Neuron (in vitro differentiated cells): ENCODE results near the gene RUNX2.

ENCODE experiments used
- H2AFZ ChIP-seq: one replicate; pipeline ENCODE4 v1.6.1; 2013; ENCODE audit warnings: low read depth, mild to moderate bottlenecking, inconsistent platforms, low read length, moderate library complexity
- H3K27me3 ChIP-seq: one replicate; pipeline ENCODE4 v1.6.1; 2013; ENCODE audit warnings: low read length; ENCODE audit not compliant: insufficient read depth
- H3K36me3 ChIP-seq: one replicate; pipeline ENCODE4 v1.6.1; 2013; ENCODE audit warnings: low read length; ENCODE audit not compliant: insufficient read depth
- H3K4me1 ChIP-seq: one replicate; pipeline ENCODE4 v1.6.1; 2013; ENCODE audit warnings: low read length; ENCODE audit not compliant: insufficient read depth
- H3K4me3 ChIP-seq: 2 replicates; pipeline ENCODE4 v1.5.1; 2013; ENCODE audit warnings: mild to moderate bottlenecking, low read length, moderate library complexity
- H3K9me3 ChIP-seq: one replicate; pipeline ENCODE4 v1.6.1; 2013; ENCODE audit warnings: low read length

Gene RUNX2

GRCh38 chr6:45433533-45434380 is 105.6 kb downstream of the RUNX2 start:
- Histone ChIP-seq H3K4me3 (no peak overlapping the region), H3K9me3 (no peaks in the 10 kb centered on the region), H3K4me1 (no peaks in the 10 kb centered on the region), H3K27me3 (no peaks in the 10 kb centered on the region), H2AFZ (no peak overlapping the region), H3K36me3 (no peaks in the 10 kb centered on the region)

DNA sequence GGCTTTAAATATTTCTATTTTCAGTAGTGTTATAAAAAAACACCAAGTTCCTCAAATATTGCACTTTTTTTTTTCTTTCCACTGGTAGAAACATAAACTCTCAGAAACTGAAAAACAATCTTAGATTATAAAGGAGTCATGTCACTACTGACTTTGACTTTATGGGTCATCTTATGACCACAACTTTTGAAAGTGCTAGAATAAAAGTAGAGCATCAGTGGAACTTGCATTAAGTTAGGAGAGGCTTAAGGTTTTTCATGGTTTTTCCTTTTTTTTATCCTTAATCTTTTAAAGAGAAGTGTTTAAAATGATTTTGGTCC is 106.2 kb downstream of the RUNX2 start:
- H3K9me3 ChIP-seq = no peaks in the 10 kb centered on the region
- H2AFZ ChIP-seq = no peak overlapping the region
- no peaks in the 10 kb centered on the region for H3K4me1 ChIP-seq
- H3K4me3 ChIP-seq = no peak overlapping the region
- H3K27me3 ChIP-seq = no peaks in the 10 kb centered on the region
- no peaks in the 10 kb centered on the region for H3K36me3 ChIP-seq

DNA sequence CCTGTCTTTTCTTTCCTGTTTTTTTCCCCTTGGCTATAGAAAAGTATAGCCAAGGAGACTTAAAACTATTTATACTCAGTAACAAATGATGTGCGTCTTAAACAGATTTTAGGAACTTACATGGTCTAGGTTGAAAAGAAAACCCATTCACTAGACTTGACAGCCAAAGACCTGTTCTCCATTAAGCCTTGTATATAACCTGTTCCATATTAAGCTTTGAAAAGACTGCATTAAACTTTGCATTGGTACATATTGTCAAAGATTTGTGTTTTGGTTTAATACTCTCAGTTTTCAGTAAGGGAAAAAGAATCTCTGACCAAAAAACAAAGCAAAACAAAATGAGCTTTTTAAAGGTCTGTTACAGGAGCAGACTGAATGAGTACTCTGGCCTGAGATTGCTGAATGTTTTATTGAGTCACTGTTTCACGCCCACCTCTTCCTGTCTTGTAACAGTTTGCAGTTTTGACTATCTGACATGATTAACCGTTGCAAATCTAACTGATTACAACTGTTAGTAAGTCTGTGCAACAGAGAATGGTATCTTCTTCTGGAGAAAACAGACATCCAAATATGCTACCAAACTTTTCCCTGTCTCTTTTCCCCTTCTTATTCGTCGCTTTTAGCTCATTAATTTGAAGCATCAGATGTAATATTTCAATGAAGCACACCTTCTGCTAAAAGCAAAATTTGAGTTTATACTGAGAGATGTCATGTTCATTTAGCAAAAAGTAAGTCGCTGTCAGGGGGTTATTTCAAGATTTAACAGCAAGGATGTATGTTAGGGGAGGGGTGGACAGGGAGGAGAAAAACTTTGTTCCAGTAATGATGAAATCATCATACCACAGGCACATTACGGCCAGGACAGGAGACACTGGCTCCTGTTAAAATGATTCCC is 108.7 kb downstream of the RUNX2 start:
- Histone ChIP-seq H3K4me3 (no peak overlapping the region), H2AFZ (no peak overlapping the region), H3K4me1 (no peaks in the 10 kb centered on the region), H3K36me3 (no peaks in the 10 kb centered on the region), H3K27me3 (no peaks in the 10 kb centered on the region), H3K9me3 (no peaks in the 10 kb centered on the region)

DNA sequence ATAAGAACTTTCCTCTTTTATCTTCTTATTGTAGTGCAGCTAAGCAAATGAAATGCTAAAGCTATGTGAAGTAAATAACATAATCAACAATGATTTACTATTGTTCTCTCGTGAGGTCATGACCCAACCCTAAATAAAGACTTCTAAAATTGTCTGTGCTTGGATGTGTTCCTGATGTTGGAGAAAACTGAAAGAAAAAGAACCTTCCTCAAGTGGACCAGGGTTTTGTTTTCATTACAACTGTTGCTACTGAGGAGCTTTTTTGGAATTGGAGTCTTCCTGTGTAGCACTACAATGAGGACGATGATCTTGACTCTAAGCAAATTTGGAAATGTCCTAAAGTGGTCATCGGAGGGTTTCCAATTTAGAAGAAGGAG is 109.3 kb downstream of the RUNX2 start:
- no peaks in the 10 kb centered on the region for H3K9me3 ChIP-seq
- H3K4me3 ChIP-seq = no peak overlapping the region
- no peaks in the 10 kb centered on the region for H3K27me3 ChIP-seq
- no peak overlapping the region for H2AFZ ChIP-seq
- no peaks in the 10 kb centered on the region for H3K36me3 ChIP-seq
- H3K4me1 ChIP-seq = no peaks in the 10 kb centered on the region

GRCh38 chr6:45438151-45438550 is 110.0 kb downstream of the RUNX2 start:
- Histone ChIP-seq H2AFZ (no peak overlapping the region), H3K4me1 (no peaks in the 10 kb centered on the region), H3K9me3 (no peaks in the 10 kb centered on the region), H3K4me3 (no peak overlapping the region), H3K36me3 (no peaks in the 10 kb centered on the region), H3K27me3 (no peaks in the 10 kb centered on the region)

GRCh38 chr6:45438849-45439406 is 110.8 kb downstream of the RUNX2 start:
- no peaks in the 10 kb centered on the region for H3K27me3 ChIP-seq
- no peaks in the 10 kb centered on the region for H3K4me1 ChIP-seq
- H3K9me3 ChIP-seq = no peaks in the 10 kb centered on the region
- no peaks in the 10 kb centered on the region for H3K36me3 ChIP-seq
- no peak overlapping the region for H2AFZ ChIP-seq
- H3K4me3 ChIP-seq = no peak overlapping the region

DNA sequence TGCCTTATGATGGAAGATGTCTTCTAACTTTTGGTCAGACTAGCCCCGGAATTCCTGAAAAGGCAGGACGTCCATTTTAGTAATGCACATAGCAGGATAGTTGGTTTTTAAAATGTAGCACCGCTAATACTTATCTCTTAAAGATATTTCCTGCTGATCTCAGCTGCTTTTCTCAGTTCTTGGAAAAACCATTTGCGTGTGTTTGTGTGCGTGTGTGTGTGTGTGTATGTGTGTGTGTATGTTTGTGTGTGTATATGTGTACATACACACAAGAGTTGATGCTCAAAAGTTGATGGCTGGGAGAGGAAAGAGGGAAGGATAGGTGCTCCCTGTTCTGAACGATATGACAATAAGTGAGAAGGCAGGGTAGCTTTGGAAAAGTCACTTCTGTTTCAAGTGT is 111.3 kb downstream of the RUNX2 start:
- H3K4me3 ChIP-seq = no peak overlapping the region
- no peaks in the 10 kb centered on the region for H3K9me3 ChIP-seq
- H3K36me3 ChIP-seq = no peaks in the 10 kb centered on the region
- H2AFZ ChIP-seq = no peak overlapping the region
- no peaks in the 10 kb centered on the region for H3K4me1 ChIP-seq
- no peaks in the 10 kb centered on the region for H3K27me3 ChIP-seq

- H3K9me3 ChIP-seq = no peaks in the 10 kb centered on the region
- no peaks in the 10 kb centered on the region for H3K4me1 ChIP-seq
- no peaks in the 10 kb centered on the region for H3K36me3 ChIP-seq
Observed at GRCh38 chr6:45439861-45440388, 111.8 kb downstream of the RUNX2 start.

GRCh38 chr6:45441851-45442453 is 113.8 kb downstream of the RUNX2 start:
- H3K4me1 ChIP-seq = peaks cover 7% of the 10 kb centered on the region

More at GRCh38 chr6:45439861-45440388, 111.8 kb downstream of the RUNX2 start:
- no peak overlapping the region for H2AFZ ChIP-seq
- H3K27me3 ChIP-seq = no peaks in the 10 kb centered on the region
- no peak overlapping the region for H3K4me3 ChIP-seq

GRCh38 chr6:45442716-45443115 is 114.6 kb downstream of the RUNX2 start:
- Histone ChIP-seq H3K27me3 (no peaks in the 10 kb centered on the region), H3K36me3 (no peaks in the 10 kb centered on the region), H3K4me3 (no peak overlapping the region), H2AFZ (no peak overlapping the region), H3K4me1 (peaks cover 7% of the 10 kb centered on the region), H3K9me3 (no peaks in the 10 kb centered on the region)

More at GRCh38 chr6:45441851-45442453, 113.8 kb downstream of the RUNX2 start:
- no peaks in the 10 kb centered on the region for H3K9me3 ChIP-seq
- H3K36me3 ChIP-seq = no peaks in the 10 kb centered on the region
- no peak overlapping the region for H2AFZ ChIP-seq
- no peak overlapping the region for H3K4me3 ChIP-seq
- H3K27me3 ChIP-seq = no peaks in the 10 kb centered on the region

- H3K27me3 ChIP-seq = no peaks in the 10 kb centered on the region
- peaks cover 7% of the 10 kb centered on the region for H3K4me1 ChIP-seq
- H3K36me3 ChIP-seq = no peaks in the 10 kb centered on the region
- no peaks in the 10 kb centered on the region for H3K9me3 ChIP-seq
- H2AFZ ChIP-seq = no peak overlapping the region
- no peak overlapping the region for H3K4me3 ChIP-seq
Observed at GRCh38 chr6:45445364-45445748, 117.2 kb downstream of the RUNX2 start.

- Histone ChIP-seq H3K4me3 (no peak overlapping the region), H2AFZ (no peak overlapping the region), H3K4me1 (peaks cover 7% of the 10 kb centered on the region), H3K27me3 (no peaks in the 10 kb centered on the region), H3K36me3 (no peaks in the 10 kb centered on the region), H3K9me3 (no peaks in the 10 kb centered on the region)
Observed at GRCh38 chr6:45445749-45446549, 117.8 kb downstream of the RUNX2 start.
